ENCODE measurements around the gene RAD9A.
"Not testable (repeated sequence)": the region's sequence is repeated elsewhere in the genome, so short reads cannot be mapped to it uniquely, and the experiment has no call there.

RAD9A gene

DNA sequence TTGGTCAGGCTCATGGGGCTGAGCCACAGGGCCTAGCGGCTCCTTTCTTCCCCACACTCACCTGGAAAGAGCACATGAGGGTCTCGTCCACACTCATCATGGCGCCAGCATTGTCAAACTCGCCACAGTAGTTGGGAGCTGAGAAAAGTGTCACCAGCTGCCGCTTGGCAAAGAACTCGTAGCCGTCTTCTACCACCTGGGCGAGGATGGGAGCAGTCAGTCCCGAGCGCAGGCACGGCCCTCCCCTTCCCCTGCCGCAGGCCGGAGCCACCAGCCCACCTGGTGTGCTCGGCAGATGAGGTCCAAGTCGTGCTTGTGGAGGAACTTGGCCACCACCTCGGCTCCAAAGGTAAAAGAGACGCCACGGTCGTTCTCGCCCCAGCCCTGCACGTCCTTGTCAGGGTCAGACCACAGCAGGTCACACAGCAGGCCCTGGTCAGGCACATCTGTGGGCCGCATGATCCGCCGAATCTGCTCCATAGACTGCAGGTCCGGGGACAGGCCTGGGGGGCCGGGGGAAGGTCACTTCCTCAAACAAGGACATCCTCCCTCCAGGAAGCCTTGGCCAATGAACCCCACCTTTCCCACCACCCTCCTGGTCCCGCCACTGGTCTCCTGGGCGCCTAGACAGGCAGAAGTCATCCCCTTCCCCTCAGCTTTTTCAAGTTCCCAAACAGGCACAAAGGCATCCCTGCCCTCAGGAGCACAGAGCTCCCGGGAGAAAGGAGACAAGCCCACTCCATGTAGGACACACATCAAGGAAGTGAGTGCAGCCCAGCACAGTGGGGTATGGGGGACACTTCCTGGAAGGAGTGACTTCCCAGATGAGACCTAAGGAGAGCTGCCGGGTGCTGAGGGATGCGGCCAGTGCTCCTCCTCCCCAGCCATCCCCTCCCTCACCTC, 7.1 kb downstream of the RAD9A start:
- H3K4me3 ChIP-seq (ENCODE audit: low read depth, low read length): no peak overlapping the region
- no peaks in the 10 kb centered on the region for H3K27me3 ChIP-seq (ENCODE audit: insufficient read depth, low read length)
- peaks cover 15% of the 10 kb centered on the region for H3K79me2 ChIP-seq (ENCODE audit: control insufficient read depth, insufficient read depth, low read length, unreplicated experiment)
- H2AFZ ChIP-seq (ENCODE audit: low read length, unreplicated experiment): no peak overlapping the region
- no peak overlapping the region for H3K27ac ChIP-seq (ENCODE audit: low read depth, low read length)
- peaks cover 2% of the 10 kb centered on the region; the same call in 1 of the 2 replicates for H3K36me3 ChIP-seq (ENCODE audit: insufficient read depth, low read length)
- H3K4me1 ChIP-seq (ENCODE audit: control insufficient read depth, insufficient read depth, low read length, unreplicated experiment): peaks cover 12% of the 10 kb centered on the region

DNA sequence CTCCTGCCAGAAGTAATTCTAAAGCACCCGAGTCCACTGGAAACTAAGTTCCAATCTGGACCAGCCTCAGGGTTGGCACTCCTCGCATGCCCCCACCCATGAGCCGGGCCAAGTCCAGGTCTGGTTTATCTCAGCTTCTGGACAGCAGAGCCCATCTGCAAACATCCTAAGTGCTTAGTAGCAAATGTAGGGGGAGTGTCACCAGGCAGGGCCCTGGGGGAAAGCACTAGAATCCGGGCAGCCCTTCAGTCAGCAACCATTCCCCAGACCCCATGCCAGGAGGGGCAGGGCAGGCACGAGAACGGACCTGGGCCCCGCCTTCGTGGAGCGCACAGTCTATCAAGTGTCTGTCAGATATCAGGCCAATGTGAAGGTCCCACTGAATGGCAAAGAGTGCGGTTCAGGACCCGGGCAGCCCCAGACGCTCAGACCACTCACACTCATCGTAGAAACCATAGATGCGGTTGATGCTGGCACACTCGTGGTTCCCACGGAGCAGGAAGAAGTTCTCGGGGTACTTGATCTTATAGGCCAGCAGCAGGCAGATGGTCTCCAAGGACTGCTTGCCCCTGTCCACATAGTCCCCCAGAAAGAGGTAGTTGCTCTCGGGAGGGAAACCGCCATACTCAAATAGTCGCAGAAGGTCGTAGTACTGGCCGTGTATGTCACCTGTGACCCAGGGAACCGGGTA, 8.6 kb downstream of the RAD9A start:
- H3K4me3 ChIP-seq (ENCODE audit: low read depth, low read length): peak overlapping the region; percentile 99
- no peaks in the 10 kb centered on the region for H3K27me3 ChIP-seq (ENCODE audit: insufficient read depth, low read length)
- no peak overlapping the region for H2AFZ ChIP-seq (ENCODE audit: low read length, unreplicated experiment)
- peaks cover 12% of the 10 kb centered on the region for H3K4me1 ChIP-seq (ENCODE audit: control insufficient read depth, insufficient read depth, low read length, unreplicated experiment)
- peaks cover 2% of the 10 kb centered on the region; the same call in 1 of the 2 replicates for H3K36me3 ChIP-seq (ENCODE audit: insufficient read depth, low read length)
- H3K79me2 ChIP-seq (ENCODE audit: control insufficient read depth, insufficient read depth, low read length, unreplicated experiment): peaks cover 15% of the 10 kb centered on the region
- no peak overlapping the region for H3K27ac ChIP-seq (ENCODE audit: low read depth, low read length)

DNA sequence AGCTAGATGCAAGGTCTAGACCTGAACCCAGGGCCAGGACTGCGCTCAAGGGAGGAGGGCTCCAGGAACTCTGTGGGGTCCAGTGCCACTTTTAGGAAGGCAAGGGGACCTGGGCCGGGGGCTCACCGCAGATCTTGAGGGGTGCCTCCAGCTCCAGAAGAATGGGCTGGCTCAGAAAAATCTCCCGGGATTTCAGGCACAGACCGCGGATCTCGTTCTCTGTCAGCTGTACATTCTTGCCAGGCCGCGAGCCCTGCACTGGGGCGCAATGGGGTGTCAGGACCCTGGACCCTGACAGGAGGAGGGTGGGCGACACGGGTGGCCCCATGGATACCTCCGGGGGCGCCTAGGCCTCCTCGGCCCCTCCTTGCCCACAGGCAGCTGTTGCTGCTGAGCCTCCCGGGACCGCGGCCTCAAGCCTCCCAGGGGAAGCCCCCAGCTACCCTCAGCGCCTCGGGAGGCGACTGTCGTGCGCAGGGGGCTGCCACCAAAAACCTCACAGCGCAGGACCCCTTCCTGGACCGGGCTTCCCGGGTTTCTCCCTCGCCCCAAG, 9.2 kb downstream of the RAD9A start:
- Histone ChIP-seq H3K27ac (ENCODE audit: low read depth, low read length) (peak overlapping the region; percentile 89), H3K36me3 (ENCODE audit: insufficient read depth, low read length) (peaks cover 2% of the 10 kb centered on the region; the same call in 1 of the 2 replicates), H2AFZ (ENCODE audit: low read length, unreplicated experiment) (peak overlapping the region; percentile 75), H3K27me3 (ENCODE audit: insufficient read depth, low read length) (no peaks in the 10 kb centered on the region), H3K4me1 (ENCODE audit: control insufficient read depth, insufficient read depth, low read length, unreplicated experiment) (peaks cover 12% of the 10 kb centered on the region), H3K4me3 (ENCODE audit: low read depth, low read length) (peak overlapping the region; percentile 99), H3K79me2 (ENCODE audit: control insufficient read depth, insufficient read depth, low read length, unreplicated experiment) (peaks cover 15% of the 10 kb centered on the region)

DNA sequence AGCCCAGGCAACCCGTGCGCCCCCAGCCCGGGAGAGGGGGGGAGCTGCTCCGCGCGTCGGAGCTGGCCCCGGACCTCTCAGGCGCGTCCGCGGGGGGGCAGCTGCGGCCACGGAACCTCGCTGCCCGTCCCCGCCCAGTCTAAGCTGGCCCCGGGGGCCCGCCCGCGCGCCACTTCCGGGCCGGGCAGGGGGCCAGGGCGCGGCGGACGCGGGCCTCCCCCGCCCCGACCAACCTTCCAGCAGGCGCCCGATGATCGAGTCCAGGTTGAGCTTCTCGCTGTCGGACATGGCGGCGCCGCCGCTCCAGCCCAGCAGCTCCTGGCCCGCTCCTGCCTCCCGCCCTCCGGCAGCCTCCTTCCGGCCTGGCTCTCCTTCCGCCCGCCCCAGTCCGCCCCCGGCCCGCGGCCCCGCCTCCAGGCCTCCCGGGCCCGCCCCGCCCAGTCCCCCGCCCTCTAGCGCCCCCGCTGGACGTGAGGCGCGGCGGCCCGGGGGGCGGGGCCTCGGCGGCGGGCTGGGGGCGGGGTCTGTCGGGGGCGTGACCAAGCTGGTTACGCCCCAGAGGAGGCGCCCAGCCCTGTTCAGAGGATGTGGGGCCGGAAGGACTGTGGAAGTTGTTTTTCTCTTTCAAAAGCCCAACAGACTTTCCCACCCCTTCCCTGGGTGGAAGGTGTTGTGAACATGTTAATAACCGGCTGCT, 9.9 kb downstream of the RAD9A start, which contains the start of gene PPP1CA:
TSS of gene PPP1CA (minus strand) at position 364 of the 697 bp plus-strand sequence. CDS start at position 288, 76 bp downstream.
- peak within 1 kb of the TSS; percentile 89 for H3K27ac ChIP-seq (ENCODE audit: low read depth, low read length)
- H3K27me3 ChIP-seq (ENCODE audit: insufficient read depth, low read length): no peaks in the 10 kb centered on the region
- peak within 1 kb of the TSS; percentile 98 for H2AFZ ChIP-seq (ENCODE audit: low read length, unreplicated experiment)
- peaks cover 15% of the 10 kb centered on the region for H3K79me2 ChIP-seq (ENCODE audit: control insufficient read depth, insufficient read depth, low read length, unreplicated experiment)
- H3K4me3 ChIP-seq (ENCODE audit: low read depth, low read length): peak within 1 kb of the TSS; percentile 99
- peaks cover 2% of the 10 kb centered on the region; the same call in 1 of the 2 replicates for H3K36me3 ChIP-seq (ENCODE audit: insufficient read depth, low read length)
- peaks cover 12% of the 10 kb centered on the region for H3K4me1 ChIP-seq (ENCODE audit: control insufficient read depth, insufficient read depth, low read length, unreplicated experiment)

DNA sequence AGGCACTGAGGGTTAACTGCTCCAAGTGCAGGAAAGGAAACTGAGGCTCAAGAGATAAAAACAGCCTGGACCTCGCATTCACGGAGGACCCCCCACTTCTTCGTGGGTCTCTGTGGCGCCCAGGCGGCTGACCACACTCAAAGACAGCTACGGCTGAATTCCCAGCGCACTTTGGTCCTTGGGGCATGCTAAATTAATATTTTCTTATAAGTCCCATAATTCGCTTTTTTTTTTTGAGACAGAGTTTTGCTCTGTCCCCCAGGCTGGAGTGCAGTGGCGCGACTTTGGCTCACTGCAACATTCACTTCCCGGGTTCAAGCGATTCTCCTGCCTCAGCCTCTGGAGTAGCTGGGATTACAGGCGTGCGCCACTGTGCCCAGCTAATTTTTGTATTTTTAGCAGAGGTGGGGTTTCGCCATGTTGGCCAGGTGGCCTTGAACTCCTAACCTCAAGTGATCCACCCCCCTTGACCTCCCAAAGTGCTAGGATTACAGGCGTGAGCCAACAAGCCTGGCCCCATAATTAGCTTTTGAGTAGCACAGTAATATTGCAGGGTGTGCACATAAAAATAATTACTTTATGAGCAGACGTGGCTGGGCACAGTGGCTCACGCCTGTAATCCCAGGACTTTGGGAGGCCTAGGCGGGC, 10.5 kb downstream of the RAD9A start:
- Histone ChIP-seq H3K27ac (ENCODE audit: low read depth, low read length) (peak overlapping the region; percentile 68), H2AFZ (ENCODE audit: low read length, unreplicated experiment) (peak overlapping the region; percentile 98), H3K79me2 (ENCODE audit: control insufficient read depth, insufficient read depth, low read length, unreplicated experiment) (peaks cover 15% of the 10 kb centered on the region), H3K4me1 (ENCODE audit: control insufficient read depth, insufficient read depth, low read length, unreplicated experiment) (peaks cover 12% of the 10 kb centered on the region), H3K4me3 (ENCODE audit: low read depth, low read length) (peak overlapping the region; percentile 68)
- H3K36me3 ChIP-seq (ENCODE audit: insufficient read depth, low read length); H3K27me3 ChIP-seq (ENCODE audit: insufficient read depth, low read length): not testable (repeated sequence)

DNA sequence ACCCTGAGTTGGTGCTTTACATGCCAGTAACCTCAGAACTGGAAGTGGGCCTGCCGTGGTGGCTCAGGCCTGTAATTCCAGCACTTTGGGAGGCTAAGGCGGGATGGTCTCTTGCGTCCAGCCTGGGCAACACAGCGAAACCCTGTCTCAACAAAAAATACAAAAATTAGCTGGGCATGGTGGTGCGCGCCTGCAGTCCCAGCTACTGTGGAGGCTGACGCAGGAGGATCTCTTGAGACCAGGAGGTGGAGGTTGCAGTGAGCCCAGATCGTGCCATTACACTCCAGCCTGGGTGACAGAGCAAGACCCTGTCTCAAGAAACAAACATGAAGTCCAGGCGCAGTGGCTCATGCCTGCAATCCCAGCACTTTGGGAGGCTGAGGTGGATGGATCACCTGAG, 11.3 kb downstream of the RAD9A start:
- H3K4me1 ChIP-seq (ENCODE audit: control insufficient read depth, insufficient read depth, low read length, unreplicated experiment): peaks cover 12% of the 10 kb centered on the region
- not testable (repeated sequence) for H3K27me3 ChIP-seq (ENCODE audit: insufficient read depth, low read length); H3K27ac ChIP-seq (ENCODE audit: low read depth, low read length); H3K36me3 ChIP-seq (ENCODE audit: insufficient read depth, low read length); H3K4me3 ChIP-seq (ENCODE audit: low read depth, low read length); H2AFZ ChIP-seq (ENCODE audit: low read length, unreplicated experiment)
- H3K79me2 ChIP-seq (ENCODE audit: control insufficient read depth, insufficient read depth, low read length, unreplicated experiment): peaks cover 15% of the 10 kb centered on the region

DNA sequence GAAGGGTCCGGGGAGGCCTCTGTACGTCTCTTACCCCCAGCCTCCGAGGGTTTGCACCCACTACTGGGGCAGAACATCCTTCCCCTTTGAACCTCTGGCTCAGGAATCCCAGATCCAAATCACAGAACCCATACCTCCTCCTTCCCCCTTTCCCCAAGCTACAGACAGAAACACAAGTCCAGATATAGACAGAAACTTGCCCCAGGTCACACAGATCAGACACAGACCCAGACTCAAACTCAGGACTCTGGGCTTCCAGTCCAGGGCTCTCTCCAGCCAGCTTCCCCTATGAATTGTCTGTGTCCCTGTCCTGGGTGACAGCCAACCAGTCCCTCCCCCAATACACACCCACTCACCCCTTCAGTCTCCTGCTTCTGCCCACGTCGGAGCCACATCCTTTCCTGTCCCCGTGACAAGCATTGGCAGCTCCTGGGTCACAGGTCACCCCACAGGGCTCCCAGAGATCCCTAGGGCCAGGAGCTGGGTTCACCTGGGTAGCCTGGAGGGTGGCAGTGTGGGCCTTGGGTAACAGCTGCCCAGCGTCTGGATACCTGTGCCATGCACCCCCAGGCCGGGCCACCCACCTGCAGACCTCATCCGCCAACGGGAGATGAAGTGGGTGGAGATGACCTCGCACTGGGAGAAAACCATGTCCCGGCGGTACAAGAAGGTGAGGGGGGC, 12.9 kb downstream of the RAD9A start:
- Histone ChIP-seq H3K36me3 (ENCODE audit: insufficient read depth, low read length) (peaks cover 2% of the 10 kb centered on the region; the same call in 1 of the 2 replicates), H3K4me3 (ENCODE audit: low read depth, low read length) (no peak overlapping the region), H2AFZ (ENCODE audit: low read length, unreplicated experiment) (no peak overlapping the region), H3K79me2 (ENCODE audit: control insufficient read depth, insufficient read depth, low read length, unreplicated experiment) (peaks cover 15% of the 10 kb centered on the region), H3K27me3 (ENCODE audit: insufficient read depth, low read length) (peaks cover 3% of the 10 kb centered on the region; the same call in 1 of the 2 replicates), H3K27ac (ENCODE audit: low read depth, low read length) (no peak overlapping the region), H3K4me1 (ENCODE audit: control insufficient read depth, insufficient read depth, low read length, unreplicated experiment) (peaks cover 12% of the 10 kb centered on the region)

DNA sequence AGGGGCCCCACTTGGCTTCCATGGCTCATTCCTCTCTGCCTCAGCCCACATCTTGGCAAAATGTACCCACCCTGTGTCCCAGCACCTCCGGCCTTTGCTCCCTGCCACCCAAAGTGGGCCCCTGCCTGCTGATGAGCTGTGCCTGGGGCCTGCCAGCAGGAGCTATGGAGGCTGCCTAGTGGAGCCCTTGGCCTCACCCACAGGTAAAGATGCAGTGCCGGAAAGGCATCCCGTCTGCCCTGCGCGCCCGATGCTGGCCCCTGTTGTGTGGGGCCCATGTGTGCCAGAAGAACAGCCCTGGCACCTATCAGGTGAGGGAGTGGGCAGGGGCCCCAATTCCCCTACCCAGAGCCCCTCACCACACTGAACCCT, 13.4 kb downstream of the RAD9A start:
- Histone ChIP-seq H3K27ac (ENCODE audit: low read depth, low read length) (no peak overlapping the region), H3K4me3 (ENCODE audit: low read depth, low read length) (no peak overlapping the region), H3K4me1 (ENCODE audit: control insufficient read depth, insufficient read depth, low read length, unreplicated experiment) (peaks cover 10% of the 10 kb centered on the region), H3K36me3 (ENCODE audit: insufficient read depth, low read length) (peaks cover 1% of the 10 kb centered on the region; the same call in 1 of the 2 replicates), H3K27me3 (ENCODE audit: insufficient read depth, low read length) (peaks cover 8% of the 10 kb centered on the region; the same call in 1 of the 2 replicates), H3K79me2 (ENCODE audit: control insufficient read depth, insufficient read depth, low read length, unreplicated experiment) (peaks cover 13% of the 10 kb centered on the region), H2AFZ (ENCODE audit: low read length, unreplicated experiment) (no peak overlapping the region)

DNA sequence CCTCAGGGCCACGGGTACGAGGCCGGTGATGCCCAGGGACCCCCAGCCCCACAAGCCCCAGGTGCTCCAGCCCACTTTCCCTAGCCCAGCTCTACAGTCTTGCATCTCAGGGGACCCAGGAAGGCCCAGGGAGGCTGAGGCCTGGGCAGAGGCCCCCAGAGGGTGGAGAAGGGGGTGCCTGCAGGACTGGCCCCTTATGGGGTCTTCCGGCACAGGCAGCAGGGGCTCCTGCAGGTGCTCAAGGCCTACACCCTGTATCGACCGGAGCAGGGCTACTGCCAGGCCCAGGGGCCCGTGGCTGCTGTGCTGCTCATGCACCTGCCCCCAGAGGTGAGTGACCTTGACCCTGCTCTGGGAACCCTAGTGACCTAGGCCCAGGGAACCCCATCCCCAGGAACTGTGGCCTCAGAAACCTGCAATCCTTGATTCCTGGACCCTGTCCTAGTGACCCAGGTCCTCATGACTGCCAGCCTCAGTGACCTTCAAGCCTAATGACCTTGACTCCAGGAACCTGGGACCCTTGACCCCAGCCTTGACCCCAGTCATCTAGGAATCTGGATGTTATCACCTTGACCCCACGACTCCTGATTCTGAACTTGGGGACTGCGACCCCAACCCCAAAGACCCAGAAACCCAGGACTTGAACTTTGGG, 14.0 kb downstream of the RAD9A start:
- no peak overlapping the region for H2AFZ ChIP-seq (ENCODE audit: low read length, unreplicated experiment)
- peaks cover 7% of the 10 kb centered on the region for H3K79me2 ChIP-seq (ENCODE audit: control insufficient read depth, insufficient read depth, low read length, unreplicated experiment)
- no peaks in the 10 kb centered on the region for H3K36me3 ChIP-seq (ENCODE audit: insufficient read depth, low read length)
- H3K4me3 ChIP-seq (ENCODE audit: low read depth, low read length): no peak overlapping the region
- H3K4me1 ChIP-seq (ENCODE audit: control insufficient read depth, insufficient read depth, low read length, unreplicated experiment): peaks cover 4% of the 10 kb centered on the region
- no peak overlapping the region for H3K27ac ChIP-seq (ENCODE audit: low read depth, low read length)
- H3K27me3 ChIP-seq (ENCODE audit: insufficient read depth, low read length): peaks cover 14% of the 10 kb centered on the region; the same call in 1 of the 2 replicates
